Testis (tissue), 2 donors: ENCODE results near the gene SEPTIN8.

Experiments
- POLR2A ChIP-seq: fragments of 450-650 bp; IDR thresholded peaks from one replicate; pipeline ENCODE4 v1.6.1; 2017; ENCODE audit warnings: antibody characterized with exemption, mild to moderate bottlenecking, moderate library complexity
- TF ChIP-seq, protein P1 (sequence below), 3 experiments: fragments of 450-650 bp in 2 of 3; fragments of 200-600 bp in 1 of 3; sonication (generic) in 1 of 3; IDR thresholded peaks; one replicate each; pipeline ENCODE4 v1.5.1; 2016 to 2019; ENCODE audit warnings: antibody characterized with exemption in 3 of 3, mild to moderate bottlenecking in 2 of 3, moderate library complexity in 1 of 3

DNA sequence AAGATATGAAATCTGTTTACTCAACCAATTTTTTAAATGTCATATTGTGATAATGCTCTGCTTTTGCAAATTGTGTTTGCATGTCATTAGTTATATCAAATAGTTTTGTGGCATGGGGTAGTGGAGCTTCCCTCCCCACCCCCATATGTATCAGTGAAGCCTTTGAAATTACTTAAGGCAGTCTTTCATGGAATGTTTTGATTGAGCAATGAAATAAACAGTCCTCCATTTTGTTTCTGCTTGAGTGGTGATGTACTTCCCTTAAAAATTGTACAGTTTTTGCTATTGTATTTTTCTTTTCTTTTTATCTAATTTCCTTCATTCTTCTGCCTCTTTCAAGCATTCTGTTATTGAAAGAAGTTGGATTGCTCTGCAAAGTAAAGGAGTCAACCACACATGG, 39.5 kb upstream of the SEPTIN8 start:
- TF ChIP-seq, protein P1, sequence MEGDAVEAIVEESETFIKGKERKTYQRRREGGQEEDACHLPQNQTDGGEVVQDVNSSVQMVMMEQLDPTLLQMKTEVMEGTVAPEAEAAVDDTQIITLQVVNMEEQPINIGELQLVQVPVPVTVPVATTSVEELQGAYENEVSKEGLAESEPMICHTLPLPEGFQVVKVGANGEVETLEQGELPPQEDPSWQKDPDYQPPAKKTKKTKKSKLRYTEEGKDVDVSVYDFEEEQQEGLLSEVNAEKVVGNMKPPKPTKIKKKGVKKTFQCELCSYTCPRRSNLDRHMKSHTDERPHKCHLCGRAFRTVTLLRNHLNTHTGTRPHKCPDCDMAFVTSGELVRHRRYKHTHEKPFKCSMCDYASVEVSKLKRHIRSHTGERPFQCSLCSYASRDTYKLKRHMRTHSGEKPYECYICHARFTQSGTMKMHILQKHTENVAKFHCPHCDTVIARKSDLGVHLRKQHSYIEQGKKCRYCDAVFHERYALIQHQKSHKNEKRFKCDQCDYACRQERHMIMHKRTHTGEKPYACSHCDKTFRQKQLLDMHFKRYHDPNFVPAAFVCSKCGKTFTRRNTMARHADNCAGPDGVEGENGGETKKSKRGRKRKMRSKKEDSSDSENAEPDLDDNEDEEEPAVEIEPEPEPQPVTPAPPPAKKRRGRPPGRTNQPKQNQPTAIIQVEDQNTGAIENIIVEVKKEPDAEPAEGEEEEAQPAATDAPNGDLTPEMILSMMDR (IDR thresholded peaks at IDR 0.05): no peak
- no peak for TF ChIP-seq POLR2A
